Ovary (tissue), 9 donors: ENCODE results near the gene B4GALNT4. TPM values are rescaled to one million over a fixed set of nuclear protein-coding genes. Genes with fewer than 3 reads are reported as not detected.

ENCODE experiments used
- DNase-seq, 5 donors: peaks; one replicate each; pipeline ENCODE4 v3.0.0-alpha.2; 2019 to 2020
- H3K27ac ChIP-seq, 2 donors: fragments of 200-600 bp; one replicate each; pipeline versions ENCODE4 v1.5.1 to v1.8.0; 2019 to 2022
- H3K27me3 ChIP-seq: fragments of 200-600 bp; one replicate; pipeline ENCODE4 v1.8.0; 2022
- H3K36me3 ChIP-seq: fragments of 200-600 bp; sonication (generic); one replicate; pipeline ENCODE4 v1.5.1; 2019
- H3K4me1 ChIP-seq: one replicate; pipeline ENCODE4 v1.8.1; 2013; ENCODE audit warnings: mild to moderate bottlenecking, moderate library complexity; ENCODE audit not compliant: insufficient read depth
- H3K4me3 ChIP-seq: fragments of 200-600 bp; sonication (generic); one replicate; pipeline ENCODE4 v1.5.1; 2017
- H3K9me3 ChIP-seq, 2 donors: fragments of 200-600 bp in 1 of 2; sonication (generic) in 1 of 2; one replicate each; pipeline versions ENCODE4 v1.5.1 to v1.8.1; 2013 to 2019; ENCODE audit warnings: mild to moderate bottlenecking in 1 of 2, moderate library complexity in 1 of 2
- CTCF ChIP-seq, 3 donors: fragments of 450-650 bp in 2 of 3; fragments of 200-600 bp in 1 of 3; IDR thresholded peaks; one replicate each; pipeline versions ENCODE4 v1.5.1 to v1.8.0; 2016 to 2022; ENCODE audit warnings: antibody characterized with exemption in 3 of 3, mild to moderate bottlenecking in 1 of 3
- EP300 ChIP-seq: sonication (generic); formaldehyde crosslinking; IDR thresholded peaks from one replicate; pipeline ENCODE4 v1.6.1; 2017; ENCODE audit warnings: antibody characterized with exemption
- POLR2A ChIP-seq: fragments of 450-650 bp; IDR thresholded peaks from one replicate; pipeline ENCODE4 v1.6.1; 2017; ENCODE audit warnings: antibody characterized with exemption, mild to moderate bottlenecking, moderate library complexity
- WGBS, 3 donors: extraction: QIAGEN DNeasy Blood & Tissue Kit in 1 of 3; methylation state at CpG; one replicate each; pipeline versions ENCODE4 v1.1.5 to v1.1.7; 2013 to 2017; 5-methylcytosine and 5-hydroxymethylcytosine counted together
- intact Hi-C, 4 donors: fragments of 100-400 bp; cut with DNase I; formaldehyde crosslinking; loops; one replicate each; pipeline versions ENCODE4 v1.11.0 to v1.15.1; 2022 to 2023
- polyA plus RNA-seq, 2 donors: library from polyadenylated mRNA; stranded (reverse); fragments of 200-250 nt in 1 of 2; fragments of 350-450 nt in 1 of 2; fragmentation: Illumina TruSeq in 1 of 2; extraction: RNeasy Lipid Tissue Mini Kit (QIAGEN cat#74804) in 1 of 2; gene quantifications; one replicate each; pipeline ENCODE4 v1.2.3, GENCODE V29; 2013 to 2014
- total RNA-seq, 7 donors: library from RNA; depleted of rRNA in 2 of 7; stranded (reverse); fragments of >200 nt in 2 of 7; fragmentation: NEBNext Ultra II Directional in 3 of 7; extraction: Animal tissue kit (Norgen Biotek cat#: 25700) in 3 of 7; gene quantifications; one replicate each; pipeline versions ENCODE4 v1.1.0 to v1.2.4, GENCODE V29; 2016 to 2023
- donor health status: DM: no; HTN: no; CAD: no; lungs with moderate emphysema.
- donor health status: DM: no; HTN: no; CAD: no.
- donor health status: Bipolar disorder and iron deficiency.
- donor health status: DM: yes; HTN: yes; CAD: no.
- donor health status: DM: no; HTN: no; CAD: no.
- donor health status: DM: yes; HTN: yes; CAD: no.

The B4GALNT4 gene
- total and polyA plus RNA-seq, 9 donors, result 1.3 to 90.3 (median 52.5) TPM

DNA sequence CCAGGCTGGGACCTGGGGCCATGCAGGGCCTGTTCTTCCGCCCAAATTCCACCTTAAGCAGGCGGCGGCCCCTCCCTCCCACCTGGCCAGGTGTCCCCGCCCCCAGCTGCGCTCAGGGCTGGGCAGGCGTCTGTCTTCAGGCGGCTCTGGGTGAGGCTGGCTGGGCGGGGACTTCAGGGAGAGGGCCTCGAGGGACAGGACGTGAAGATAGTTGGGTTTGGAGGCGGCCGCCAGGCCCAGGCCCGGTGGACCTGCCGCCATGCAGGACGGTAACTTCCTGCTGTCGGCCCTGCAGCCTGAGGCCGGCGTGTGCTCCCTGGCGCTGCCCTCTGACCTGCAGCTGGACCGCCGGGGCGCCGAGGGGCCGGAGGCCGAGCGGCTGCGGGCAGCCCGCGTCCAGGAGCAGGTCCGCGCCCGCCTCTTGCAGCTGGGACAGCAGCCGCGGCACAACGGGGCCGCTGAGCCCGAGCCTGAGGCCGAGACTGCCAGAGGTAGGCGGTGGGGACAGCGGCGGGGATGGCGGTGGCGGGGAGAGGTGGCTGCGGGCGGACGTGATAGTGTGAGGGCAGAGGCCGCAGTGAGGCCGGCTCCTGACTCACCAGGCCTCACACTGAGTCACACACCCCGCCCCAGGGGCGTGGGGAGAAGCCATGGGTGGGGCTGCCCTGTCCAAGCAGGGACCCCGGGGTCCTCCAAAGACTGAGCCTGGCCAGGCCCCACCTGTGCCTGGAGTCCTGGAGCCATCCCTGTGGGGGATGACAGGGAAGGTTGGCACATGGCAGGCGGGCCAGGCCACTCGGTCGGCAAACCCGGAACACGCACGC, 24.9 kb downstream of the B4GALNT4 start, which contains the start of gene PKP3:
Gene PKP3, plus strand, starts transcription at position 176 of the 824 bp plus-strand sequence. Its CDS starts 84 bp downstream, at position 260.
- TF ChIP-seq POLR2A, result no peak
- TF ChIP-seq EP300, result no peak
- no peak for TF ChIP-seq CTCF (IDR thresholded peaks at IDR 0.05)

GRCh38 chr11:394858-395655, 25.8 kb downstream of the B4GALNT4 start:
- no peak for TF ChIP-seq EP300
- TF ChIP-seq POLR2A, result no peak
- TF ChIP-seq CTCF (IDR thresholded peaks at IDR 0.05), result no peak
- 63 to 70% (median 67%) methylated on average over 25 of the region's 25 CpGs for WGBS, 3 donors
- no peak for DNase-seq
- intact Hi-C loops, result no loop called here
- no peak overlapping the region for H3K27ac ChIP-seq
- H3K4me1 ChIP-seq, result no peaks in the 10 kb centered on the region
- no peaks in the 10 kb centered on the region for H3K36me3 ChIP-seq
- H3K4me3 ChIP-seq, result no peak overlapping the region
- H3K27me3 ChIP-seq, result no peaks in the 10 kb centered on the region
- H3K9me3 ChIP-seq, result no peaks in the 10 kb centered on the region

More for the DNA sequence above, 24.9 kb downstream of the B4GALNT4 start, which contains the start of gene PKP3:
- no peak within 1 kb of the TSS for H3K4me3 ChIP-seq
- no peaks in the 10 kb centered on the region for H3K27me3 ChIP-seq
- 76 to 83% (median 81%) methylated on average over 57 of the region's 57 CpGs for WGBS, 3 donors
- H3K4me1 ChIP-seq, result no peaks in the 10 kb centered on the region
- DNase-seq, result no peak
- H3K36me3 ChIP-seq, result no peaks in the 10 kb centered on the region
- intact Hi-C loops, result no loop called here
- no peaks in the 10 kb centered on the region for H3K9me3 ChIP-seq
- no peak within 1 kb of the TSS for H3K27ac ChIP-seq

DNA sequence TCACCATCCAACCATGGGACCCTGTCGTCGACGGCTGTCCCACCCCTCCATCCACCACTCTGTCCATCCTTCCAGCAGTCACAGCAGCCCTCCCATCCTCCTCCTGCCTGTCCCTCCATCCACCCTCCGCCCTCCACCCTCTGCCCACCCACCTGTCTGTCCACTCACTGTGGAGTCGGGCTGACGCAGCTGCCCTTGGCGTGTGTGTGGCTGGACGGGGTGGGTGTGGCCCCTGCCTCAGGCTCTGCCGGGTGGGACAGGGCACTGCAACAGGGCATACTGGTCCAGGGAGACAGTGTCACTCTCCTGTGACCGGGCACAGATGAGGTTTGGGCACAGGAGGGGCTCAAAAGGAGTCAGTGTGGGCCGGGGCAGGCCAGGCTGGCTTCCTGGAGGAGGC, 26.6 kb downstream of the B4GALNT4 start:
- Histone ChIP-seq H3K9me3 (no peaks in the 10 kb centered on the region), H3K4me1 (no peaks in the 10 kb centered on the region), H3K27ac (no peak overlapping the region), H3K27me3 (no peaks in the 10 kb centered on the region), H3K4me3 (no peak overlapping the region), H3K36me3 (no peaks in the 10 kb centered on the region)
- TF ChIP-seq EP300 (no peak), POLR2A (no peak), CTCF (IDR thresholded peaks at IDR 0.05) (no peak)
- DNase-seq, result no peak
- 60 to 72% (median 71%) methylated on average over 11 of the region's 11 CpGs for WGBS, 3 donors
- intact Hi-C loops, result no loop called here

- intact Hi-C loops, result no loop called here
- H3K27me3 ChIP-seq, result no peaks in the 10 kb centered on the region
- 18 to 35% (median 28%) methylated on average over 10 to 23 of the region's 23 CpGs for WGBS, 3 donors
- H3K27ac ChIP-seq, result no peak overlapping the region
- no peaks in the 10 kb centered on the region for H3K36me3 ChIP-seq
- H3K9me3 ChIP-seq, result no peaks in the 10 kb centered on the region
- TF ChIP-seq EP300, result no peak
- TF ChIP-seq POLR2A, result no peak
- TF ChIP-seq CTCF (IDR thresholded peaks at IDR 0.05), result no peak
- H3K4me3 ChIP-seq, result peak overlapping the region; percentile 24
- no peak for DNase-seq
- no peaks in the 10 kb centered on the region for H3K4me1 ChIP-seq
Measured at GRCh38 chr11:396511-396947, 27.2 kb downstream of the B4GALNT4 start.
